Stimulated activated CD8-positive, alpha-beta memory T cell treated with anti-CD3 and anti-CD28 coated beads, Interleukin-4, amount 100 ng/mL, for 1 hour (primary cell): ENCODE results near the gene UQCC2.

Experiments
- DNase-seq, 2 donors: peaks; one replicate each; pipeline ENCODE4 v3.0.0-alpha.2; 2020; ENCODE audit warnings: low read depth in 2 of 2, low spot score in 1 of 2

Gene UQCC2

DNA sequence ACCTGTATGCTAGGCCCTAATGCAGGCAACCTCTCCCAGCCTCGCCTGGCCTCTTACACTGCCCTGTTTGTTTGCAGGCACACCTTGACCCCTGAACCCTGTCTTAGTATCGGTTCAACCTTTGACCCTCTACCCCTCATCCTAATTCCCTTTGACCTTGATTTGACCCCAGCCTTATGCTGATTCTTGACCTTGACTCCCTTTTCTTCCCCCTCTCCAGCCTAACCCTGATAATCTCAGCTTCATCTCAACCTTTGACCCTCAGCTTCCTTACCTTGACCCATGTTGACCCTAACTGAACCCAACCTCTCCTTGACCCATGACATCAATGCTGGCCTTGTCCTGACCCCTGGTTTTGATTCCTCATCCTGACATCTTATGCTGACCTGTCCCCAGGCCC lies 33.8 kb downstream of the UQCC2 start:
- DNase-seq, result no peak

DNA sequence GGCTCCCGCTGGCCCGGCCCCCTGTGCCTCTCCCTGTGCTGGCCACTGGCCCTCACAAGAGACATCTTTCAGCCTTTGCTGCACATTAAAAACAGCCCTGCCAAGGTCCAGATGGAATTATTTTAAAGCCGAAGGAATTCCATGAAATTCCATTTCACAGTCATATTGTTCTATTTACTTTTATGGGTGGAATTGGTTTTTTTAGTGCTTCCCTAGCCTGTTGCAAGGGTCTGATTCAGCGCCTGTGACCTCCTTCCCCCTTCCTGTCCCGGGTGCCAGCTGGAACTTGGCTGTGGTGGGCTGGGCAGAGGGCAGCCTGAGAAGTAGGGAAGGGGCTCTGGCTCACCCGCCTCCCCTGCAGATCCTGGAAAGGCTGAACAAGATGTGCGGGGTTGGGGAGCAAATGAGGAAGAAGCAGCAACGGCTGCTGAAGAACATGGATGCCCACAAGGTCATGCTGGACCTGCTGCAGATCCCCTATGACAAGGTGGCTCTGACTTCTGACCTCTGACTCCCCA lies 34.3 kb downstream of the UQCC2 start:
- DNase-seq, result no peak

DNA sequence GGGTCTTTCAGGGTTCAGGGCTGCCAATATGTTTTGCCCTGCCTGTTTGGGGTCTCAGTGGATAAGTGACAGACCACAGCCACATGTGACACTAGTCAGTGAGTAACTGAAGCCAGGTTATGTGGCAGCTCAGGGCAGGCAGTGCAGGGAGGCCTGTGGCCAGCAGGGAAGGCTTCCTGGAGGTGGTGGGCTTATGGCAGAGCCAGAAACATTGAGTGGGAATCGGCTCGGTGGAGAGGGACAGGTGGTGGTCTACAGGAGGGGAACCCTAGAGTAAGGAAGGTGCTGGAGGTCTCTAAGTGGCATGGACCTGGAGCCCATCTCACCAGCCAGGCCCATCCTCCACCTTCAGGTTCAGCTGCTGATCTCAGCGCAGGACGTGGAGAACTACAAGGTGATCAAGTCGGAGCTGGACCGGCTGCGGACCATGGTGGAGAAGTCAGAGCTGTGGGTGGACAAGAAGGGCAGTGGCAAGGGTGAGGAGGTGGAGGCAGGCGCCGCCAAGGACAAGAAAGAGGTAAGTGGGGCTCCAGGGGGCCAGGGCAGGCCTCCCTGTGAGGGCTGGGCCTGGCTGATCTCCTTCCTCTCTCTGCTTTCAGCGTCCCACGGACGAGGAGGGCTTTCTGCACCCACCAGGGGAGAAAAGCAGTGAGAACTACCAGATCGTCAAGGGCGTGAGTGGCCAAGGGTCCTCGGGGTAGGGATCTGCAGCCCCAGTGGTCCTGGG lies 34.9 kb downstream of the UQCC2 start:
- DNase-seq, result no peak

DNA sequence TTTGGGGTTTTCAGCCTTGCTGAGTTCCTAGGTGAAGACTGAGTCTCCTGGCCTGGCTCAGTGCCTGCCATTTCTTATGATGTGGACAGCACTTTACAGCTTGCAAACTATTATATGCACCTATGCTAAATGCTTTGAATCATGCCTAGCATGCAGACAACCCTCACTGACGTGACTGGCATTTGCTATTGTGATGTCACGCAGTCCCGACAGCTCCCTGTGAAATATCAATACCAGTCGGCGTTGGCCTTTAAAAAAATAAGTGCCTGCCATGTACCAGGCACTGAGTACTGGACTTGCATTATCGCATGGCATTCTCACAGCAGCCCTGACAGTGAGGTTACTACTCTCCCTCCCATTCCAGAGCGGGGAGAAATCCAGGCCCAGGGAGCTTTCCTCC lies 35.5 kb downstream of the UQCC2 start:
- DNase-seq, result no peak

DNA sequence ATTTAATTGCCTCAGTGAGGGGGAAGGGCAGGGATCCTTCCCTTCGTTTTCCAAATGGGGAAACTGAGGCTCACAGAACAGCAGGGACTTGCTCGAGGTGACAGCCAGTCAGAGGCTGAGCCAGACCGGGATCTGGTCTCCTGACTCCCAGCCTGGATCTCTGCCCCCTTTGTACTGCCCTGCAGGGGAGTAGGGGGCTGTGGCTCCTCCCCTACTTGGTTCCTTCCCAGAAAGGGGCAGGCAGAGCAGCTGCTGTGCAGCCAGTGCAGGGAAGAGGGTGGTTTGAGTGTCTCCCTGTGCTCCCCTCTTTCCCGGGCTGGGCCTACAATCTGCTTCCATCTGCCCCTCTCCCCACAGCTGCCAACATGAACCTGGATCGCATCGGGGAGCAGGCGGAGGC lies 37.6 kb downstream of the UQCC2 start:
- no peak for DNase-seq

DNA sequence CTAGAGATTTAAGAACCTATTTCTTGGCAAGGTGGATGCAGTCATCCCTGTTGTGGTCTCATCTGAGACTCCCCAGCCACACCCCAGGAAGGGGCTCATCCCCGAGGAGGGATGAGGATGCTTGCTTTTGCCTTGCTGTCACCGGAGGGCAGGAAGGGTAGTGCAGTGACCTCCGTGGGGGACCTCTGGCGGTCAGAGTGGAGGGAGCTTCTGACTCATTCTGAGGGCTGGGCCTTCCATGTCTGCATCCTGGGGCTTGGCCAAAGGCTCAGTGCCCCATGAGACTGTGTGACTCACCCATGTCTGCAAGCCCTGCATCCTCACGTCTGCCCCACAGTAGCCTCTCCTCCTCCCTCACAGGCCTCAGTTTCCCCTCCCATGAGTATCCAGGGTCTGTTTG lies 38.7 kb downstream of the UQCC2 start:
- DNase-seq, result no peak

DNA sequence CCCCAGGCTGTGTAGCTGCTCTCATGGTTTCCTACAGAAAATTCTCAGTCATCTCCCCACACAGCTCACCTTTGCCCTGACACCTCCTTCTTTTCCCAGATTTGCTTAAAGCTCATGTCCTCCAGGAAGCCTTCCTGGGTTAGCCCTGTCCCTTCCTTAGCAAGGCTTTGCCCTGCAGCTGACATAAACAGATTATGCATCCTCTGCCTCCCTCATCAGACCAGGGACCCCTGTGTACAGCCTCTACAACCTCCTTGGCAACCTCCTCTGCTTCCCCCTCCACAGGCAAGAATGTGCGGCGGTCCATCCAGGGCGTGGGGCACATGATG lies 39.8 kb downstream of the UQCC2 start:
- DNase-seq, result no peak

DNA sequence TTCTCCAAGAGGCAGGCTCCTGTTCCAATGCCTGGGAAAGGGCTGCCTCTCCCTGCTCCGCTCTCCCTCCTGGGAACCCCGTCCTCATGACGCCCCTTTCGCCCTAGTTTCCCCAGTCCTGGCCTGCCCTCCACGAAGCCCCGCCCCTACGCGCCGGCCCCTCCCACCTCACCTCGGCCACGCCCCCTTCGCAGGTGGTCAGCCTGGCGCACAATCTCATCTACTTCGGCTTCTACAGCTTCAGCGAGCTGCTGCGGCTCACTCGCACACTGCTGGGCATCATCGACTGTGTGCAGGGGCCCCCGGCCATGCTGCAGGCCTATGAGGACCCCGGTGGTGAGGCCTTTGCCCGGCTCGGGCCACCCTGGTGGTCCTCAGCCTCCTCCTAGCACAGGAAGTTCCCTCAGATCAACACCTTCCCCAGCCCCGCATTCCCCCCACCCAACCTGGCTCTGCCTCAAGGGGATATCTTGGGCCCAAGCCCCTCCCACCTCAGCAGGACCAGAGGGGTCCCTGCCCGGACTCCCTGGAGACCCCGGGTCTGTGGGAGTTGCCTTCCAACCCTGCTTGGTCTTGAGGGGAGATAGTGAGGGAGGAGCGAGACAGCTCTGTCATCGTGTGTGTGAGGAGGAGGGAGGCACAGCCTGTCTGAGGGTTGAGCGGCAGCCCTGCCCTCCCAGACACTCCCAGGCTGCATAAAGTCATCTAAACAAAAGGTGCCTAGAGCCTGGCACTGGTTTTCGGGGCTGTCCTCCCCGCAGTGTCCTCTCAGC lies 40.3 kb downstream of the UQCC2 start:
- DNase-seq, result no peak

DNA sequence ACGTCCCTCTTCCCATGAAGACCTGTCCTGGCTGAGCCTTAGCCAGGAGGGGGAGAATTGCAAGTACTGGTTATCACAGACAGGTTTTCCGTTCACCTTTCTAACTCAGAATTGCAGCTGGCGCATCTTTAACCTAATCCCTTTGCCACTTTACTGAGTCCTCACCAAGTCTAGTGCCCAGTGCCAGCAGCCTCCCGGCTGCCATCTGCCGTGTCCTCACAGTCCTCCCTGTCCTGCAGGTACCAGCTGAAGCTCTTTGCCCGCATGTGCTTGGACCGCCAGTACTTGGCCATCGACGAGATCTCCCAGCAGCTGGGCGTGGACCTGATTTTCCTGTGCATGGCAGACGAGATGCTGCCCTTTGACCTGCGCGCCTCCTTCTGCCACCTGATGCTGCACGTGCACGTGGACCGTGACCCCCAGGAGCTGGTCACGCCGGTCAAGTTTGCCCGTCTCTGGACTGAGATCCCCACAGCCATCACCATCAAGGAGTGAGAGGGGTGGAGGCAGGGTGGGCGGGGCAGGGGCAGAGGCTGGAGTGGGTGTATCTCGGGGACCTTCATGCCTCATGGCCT lies 41.3 kb downstream of the UQCC2 start:
- no peak for DNase-seq

DNA sequence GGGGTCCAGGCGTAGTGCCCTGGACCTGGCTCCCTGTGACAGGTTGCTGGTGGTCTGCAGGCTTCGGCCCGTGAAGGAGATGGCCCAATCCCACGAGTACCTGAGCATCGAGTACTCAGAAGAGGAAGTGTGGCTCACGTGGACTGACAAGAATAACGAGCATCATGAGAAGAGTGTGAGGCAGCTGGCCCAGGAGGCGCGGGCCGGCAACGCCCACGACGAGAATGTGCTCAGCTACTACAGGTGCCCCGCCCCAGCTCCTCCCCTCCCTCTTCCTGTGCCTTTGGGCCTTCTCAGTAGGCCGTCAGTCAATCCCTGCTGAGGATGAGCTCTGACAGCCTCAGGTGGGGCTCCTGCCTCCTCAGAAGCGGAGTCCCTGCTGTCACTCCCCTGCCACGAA lies 42.6 kb downstream of the UQCC2 start:
- DNase-seq, result no peak

DNA sequence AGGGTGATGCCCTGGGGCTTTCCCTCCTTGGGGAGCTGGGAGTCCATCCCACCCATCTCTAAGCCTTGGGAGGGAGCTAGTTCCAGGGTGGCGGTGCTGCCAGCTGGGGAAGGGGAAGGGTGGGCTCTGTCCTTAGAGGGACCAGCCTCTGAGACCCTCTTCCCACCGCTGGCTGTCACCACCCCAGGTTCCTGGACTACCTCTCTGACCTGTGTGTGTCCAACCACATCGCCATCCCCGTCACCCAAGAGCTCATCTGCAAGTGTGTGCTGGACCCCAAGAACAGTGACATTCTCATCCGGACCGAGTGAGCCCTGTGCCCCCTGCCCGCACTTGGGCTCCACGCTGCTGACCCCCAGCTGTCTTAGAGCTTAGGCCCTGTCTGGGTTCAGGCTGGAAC lies 43.2 kb downstream of the UQCC2 start:
- no peak for DNase-seq

DNA sequence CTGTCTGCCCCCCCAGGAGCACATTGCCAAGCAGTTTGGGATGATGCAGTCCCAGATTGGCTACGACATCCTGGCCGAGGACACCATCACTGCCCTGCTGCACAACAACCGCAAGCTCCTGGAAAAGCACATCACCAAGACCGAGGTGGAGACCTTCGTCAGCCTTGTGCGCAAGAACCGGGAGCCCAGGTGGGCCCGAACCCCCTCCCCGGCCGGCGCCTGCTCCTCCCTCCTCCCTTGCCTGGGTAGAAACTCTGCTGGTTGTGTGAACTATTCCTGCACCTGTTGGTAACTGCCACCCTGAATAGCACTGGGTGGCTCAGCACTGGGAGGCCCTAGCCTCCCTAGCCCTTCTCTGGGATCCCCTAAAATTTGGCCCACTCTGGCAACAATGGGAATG lies 43.7 kb downstream of the UQCC2 start:
- no peak for DNase-seq

DNA sequence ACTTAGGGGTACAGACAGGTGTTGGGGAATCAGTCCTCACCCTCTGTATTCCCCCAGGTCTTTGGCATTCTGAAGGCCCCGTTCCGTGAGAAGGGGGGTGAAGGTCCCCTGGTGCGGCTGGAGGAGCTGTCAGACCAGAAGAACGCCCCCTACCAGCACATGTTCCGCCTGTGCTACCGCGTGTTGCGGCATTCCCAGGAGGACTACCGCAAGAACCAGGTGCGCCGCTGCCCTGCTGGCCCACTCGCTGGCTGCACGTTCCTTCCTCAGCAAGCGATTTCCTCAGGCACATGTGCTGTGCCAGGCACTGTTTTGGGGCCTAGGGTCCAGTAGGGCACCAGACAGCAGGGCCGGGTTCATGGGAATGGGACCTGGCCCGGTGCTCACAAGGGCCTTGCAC lies 44.4 kb downstream of the UQCC2 start:
- no peak for DNase-seq

DNA sequence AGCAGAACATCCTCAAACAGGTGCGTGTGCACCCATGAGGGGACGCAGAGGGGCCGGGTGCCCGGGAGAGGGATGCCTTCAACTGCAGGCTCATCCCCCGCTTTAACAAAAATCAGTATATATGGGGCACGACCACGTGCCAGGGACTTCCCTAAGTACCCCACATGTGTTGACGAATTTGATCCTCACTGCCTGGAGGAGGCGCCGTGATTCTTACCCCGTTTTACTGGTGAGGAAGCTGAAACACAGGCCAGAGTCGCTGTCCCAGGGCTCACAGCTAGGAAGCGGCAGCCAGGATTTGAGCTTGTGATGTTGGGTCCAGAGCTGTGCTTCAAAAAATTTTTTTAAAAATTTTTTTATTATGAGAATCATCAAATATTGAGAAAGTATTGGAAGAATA lies 45.5 kb downstream of the UQCC2 start:
- no peak for DNase-seq

DNA sequence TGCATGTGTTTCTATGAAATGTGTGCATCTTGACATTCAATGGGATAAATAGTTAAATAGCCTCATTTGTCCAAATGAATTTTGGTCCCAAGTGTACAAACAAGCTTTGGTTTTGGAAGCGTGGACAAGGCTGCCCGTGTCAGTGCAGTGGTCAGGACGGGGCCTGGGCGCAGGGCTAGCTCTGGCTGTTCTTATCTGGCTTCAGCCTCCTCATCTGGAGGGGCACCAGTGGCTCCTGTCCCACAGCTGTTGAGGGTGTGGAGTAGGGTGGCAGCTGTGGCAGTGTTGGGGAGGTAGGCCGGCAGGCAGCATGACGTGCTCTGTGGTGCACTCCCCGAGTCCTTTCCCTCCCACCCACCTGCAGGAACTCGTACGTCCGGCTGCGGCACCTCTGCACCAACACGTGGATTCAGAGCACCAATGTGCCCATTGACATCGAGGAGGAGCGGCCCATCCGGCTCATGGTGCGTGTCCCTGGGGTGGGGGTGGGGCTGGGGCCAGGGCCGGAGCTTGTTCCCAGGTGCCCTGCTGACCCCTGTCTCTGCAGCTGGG lies 46.9 kb downstream of the UQCC2 start:
- no peak for DNase-seq

DNA sequence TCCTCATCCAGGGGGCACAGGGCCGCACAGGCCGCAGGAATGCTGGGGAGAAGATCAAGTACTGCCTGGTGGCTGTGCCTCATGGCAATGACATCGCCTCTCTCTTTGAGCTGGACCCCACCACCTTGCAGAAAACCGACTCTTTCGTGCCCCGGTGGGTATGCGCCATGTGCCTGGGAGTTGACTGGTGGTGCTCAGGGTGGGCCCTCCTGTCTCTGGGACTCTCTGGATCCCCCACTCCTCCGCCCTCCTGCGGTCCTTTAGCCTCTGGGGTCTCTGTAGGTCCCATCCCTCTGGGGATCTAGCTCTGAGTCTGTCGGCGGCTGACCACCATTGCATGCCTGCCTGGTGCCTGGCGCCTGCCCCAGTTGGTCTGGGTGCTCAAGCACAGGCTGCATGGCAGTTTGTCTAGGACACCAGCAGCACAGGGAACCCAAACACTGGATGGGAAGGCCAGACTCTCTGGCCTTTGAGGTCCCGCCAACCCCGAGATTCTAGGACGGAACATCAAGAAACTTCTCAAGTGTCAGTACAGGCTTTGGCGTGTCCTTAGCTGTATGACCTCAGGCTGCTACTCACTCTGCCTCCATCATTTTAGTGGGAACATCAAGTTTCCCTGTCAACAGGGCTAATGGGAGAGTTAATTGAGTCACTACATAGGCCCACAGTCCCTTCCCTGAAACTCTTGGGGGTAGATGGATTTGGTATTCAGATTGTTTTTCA lies 47.6 kb downstream of the UQCC2 start:
- DNase-seq, result no peak

DNA sequence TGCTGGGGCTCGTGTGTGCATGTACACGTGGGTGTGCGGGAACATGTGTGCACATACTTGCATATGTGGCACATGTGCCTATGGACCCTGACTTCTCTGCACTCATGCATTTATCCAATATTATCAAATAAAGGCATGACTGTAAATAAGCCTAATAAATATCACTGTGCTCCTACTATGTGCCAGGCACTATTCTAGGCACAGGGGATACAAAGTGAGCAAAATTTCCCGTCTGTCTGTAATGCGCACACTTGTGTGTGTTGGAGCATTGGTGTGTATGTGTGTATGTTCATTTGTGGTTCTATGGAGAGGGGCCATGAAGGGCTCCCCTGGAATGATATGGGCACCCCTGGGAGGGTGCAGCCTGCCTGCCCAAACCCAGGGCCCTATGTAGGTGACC lies 48.5 kb downstream of the UQCC2 start:
- DNase-seq, result no peak

DNA sequence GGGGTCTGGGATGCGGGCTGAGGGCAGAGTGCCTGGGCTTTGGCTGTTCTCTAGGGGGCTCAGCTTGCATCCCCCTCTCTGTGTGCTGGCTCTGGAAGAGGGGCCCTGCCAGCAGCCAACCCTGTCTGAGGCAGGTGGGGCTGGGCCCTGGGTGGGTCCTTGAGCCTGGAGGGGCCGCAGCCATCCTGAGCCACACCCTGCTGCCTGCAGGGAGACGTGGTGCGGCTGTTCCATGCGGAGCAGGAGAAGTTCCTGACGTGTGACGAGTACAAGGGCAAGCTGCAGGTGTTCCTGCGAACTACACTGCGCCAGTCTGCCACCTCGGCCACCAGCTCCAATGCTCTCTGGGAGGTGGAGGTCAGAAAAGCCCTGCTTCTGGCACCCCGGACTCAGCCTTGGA lies 49.2 kb downstream of the UQCC2 start:
- DNase-seq, result no peak

DNA sequence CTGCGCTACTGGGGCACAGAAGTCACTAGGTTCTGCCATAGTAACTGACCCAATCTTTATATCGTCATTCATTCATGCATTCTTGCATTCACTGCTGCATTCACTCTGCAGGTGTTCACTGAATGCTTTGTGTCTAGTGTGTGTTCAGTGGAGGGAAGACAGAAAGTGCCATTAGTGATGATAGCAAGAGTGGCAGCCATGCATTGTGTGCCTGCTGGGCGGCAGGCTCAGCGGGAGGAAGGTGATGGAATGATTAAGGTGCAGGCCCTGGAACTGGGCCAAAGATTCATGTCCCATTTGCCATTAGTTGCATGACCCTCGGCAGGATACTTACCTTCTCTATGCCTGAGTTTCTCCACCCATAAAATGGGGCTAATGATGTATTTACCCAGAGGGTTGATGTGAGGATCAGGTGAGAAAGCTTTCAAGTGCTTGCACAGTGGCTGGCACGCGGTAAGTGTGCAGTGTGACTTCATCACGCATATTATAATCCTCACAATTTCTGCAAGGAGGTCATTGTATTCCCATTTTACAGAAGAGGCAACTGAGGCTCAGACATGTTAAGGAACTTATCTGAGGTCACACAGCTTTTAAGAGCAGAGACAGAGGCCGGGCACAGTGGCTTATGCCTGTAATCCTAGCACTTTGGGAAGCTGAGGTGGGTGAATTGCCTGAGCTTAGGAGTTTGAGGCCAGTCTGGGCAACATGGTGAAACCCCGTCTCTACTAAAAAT lies 50.2 kb downstream of the UQCC2 start:
- DNase-seq, result no peak

DNA sequence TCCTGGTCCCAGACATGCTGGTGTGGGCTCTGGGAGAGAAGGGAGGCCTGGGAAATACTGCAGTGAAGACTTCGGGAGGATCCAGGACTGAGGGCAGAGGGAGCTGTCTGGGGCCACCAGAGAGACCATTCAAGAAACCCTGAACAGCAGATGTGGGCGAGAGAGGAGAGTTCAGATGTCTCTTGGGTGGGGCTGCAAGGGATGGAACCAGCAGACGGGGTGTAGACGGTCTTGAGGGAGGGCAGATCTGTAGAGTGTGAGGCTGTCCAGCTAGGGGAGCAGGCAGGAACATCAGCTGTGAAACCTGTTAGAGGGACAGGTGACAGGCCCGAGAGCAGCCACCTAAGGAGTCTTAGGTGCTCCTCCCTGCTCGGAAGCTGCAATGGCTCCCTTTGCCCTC lies 51.5 kb downstream of the UQCC2 start:
- no peak for DNase-seq
